SK-N-SH treated with all-trans-retinoic acid at 6 μM for 48 hours (cell line): Measurements from ENCODE around the gene BTN2A1.

Experiments
- ARNTL ChIP-seq: fragments of 450-650 bp; formaldehyde crosslinking; IDR thresholded peaks from 2 replicates; pipeline ENCODE4 v1.5.0; 2020; ENCODE audit warnings: low read depth, mild to moderate bottlenecking, moderate library complexity, borderline replicate concordance
- BACH2 ChIP-seq: fragments of 250-450 bp; sonication (Bioruptor Pico); IDR thresholded peaks from 2 replicates; pipeline ENCODE4 v1.9.0; 2021; ENCODE audit warnings: mild to moderate bottlenecking, borderline replicate concordance
- CREB5 ChIP-seq: fragments of 250-450 bp; sonication (Bioruptor Pico); IDR thresholded peaks from 2 replicates; pipeline ENCODE4 v1.5.1; 2020; ENCODE audit warnings: low read depth, mild to moderate bottlenecking, moderate library complexity
- CSDC2 ChIP-seq: fragments of 250-450 bp; sonication (Bioruptor Pico); IDR thresholded peaks from 2 replicates; pipeline ENCODE4 v1.5.0; 2020; ENCODE audit warnings: mild to moderate bottlenecking, moderate library complexity
- PATZ1 ChIP-seq: fragments of 250-450 bp; sonication (Bioruptor Pico); IDR thresholded peaks from 2 replicates; pipeline ENCODE4 v1.8.0; 2020; ENCODE audit warnings: mild to moderate bottlenecking, moderate library complexity, borderline replicate concordance
- RARB ChIP-seq: fragments of 250-450 bp; sonication (Bioruptor Pico); IDR thresholded peaks from 2 replicates; pipeline ENCODE4 v1.8.0; 2021; ENCODE audit warnings: mild to moderate bottlenecking, moderate library complexity
- TSHZ2 ChIP-seq: fragments of 250-450 bp; sonication (Bioruptor Pico); IDR thresholded peaks from 2 replicates; pipeline ENCODE4 v1.5.0; 2020; ENCODE audit warnings: mild to moderate bottlenecking, moderate library complexity
- ZFP30 ChIP-seq: fragments of 450-650 bp; formaldehyde crosslinking; IDR thresholded peaks from 2 replicates; pipeline ENCODE4 v1.5.0; 2022; ENCODE audit warnings: mild to moderate bottlenecking, moderate library complexity
- ZNF565 ChIP-seq: fragments of 450-650 bp; formaldehyde crosslinking; conservative IDR thresholded peaks from 2 replicates; pipeline ENCODE4 v1.5.0; 2020; ENCODE audit warnings: low read depth, mild to moderate bottlenecking, moderate library complexity
- ZNF8 ChIP-seq: fragments of 450-650 bp; formaldehyde crosslinking; IDR thresholded peaks from 2 replicates; pipeline ENCODE4 v1.5.0; 2020; ENCODE audit warnings: mild to moderate bottlenecking, moderate library complexity

- no peak for TF ChIP-seq PATZ1
- no peak for TF ChIP-seq TSHZ2
- no peak for TF ChIP-seq CREB5
- TF ChIP-seq ZNF8 (CRISPR knock-in tag), result no peak
- no peak for TF ChIP-seq BACH2
- no peak for TF ChIP-seq ZFP30 (CRISPR knock-in tag)
- TF ChIP-seq RARB (CRISPR knock-in tag), result no peak
- TF ChIP-seq ARNTL (CRISPR knock-in tag), result no peak
- TF ChIP-seq ZNF565 (CRISPR knock-in tag), result no peak
- TF ChIP-seq CSDC2 (CRISPR knock-in tag), result no peak
Observed at GRCh38 chr6:26430787-26431186, 27.0 kb upstream of the BTN2A1 start.
